NCI-H146 treated with DMSO at 0.1 percent for 48 hours (cell line): ENCODE data around the gene FBXO28.

Source experiments
- DNase-seq: peaks from one replicate; lab custom pipeline; 2025; ENCODE audit not compliant: unreplicated experiment; lab: John Stamatoyannopoulos, UW

Gene FBXO28

GRCh38 chr1:224149709-224150108, 35.8 kb downstream of the FBXO28 start:
- no peak for DNase-seq

DNA sequence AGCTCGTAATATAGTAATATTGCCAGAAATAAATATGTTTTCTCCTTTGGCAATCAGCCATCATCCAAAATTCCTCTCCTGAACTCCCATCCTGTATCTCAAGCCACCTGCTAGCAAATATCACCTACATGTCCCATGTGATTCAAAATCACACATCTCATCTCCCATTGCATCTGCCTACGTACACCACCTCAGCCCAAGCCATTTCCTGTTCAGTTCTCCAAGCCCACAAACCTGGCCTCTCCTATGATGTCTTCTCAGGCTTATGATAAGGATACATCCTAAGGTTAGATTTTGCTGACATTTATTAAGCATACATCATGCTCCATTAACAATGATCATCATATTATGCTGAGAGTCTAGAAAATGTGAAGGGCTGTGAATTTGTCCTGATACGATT, 37.2 kb downstream of the FBXO28 start:
- DNase-seq, result no peak

- DNase-seq, result no peak
Measured at GRCh38 chr1:224157316-224157715, 43.4 kb downstream of the FBXO28 start.

DNA sequence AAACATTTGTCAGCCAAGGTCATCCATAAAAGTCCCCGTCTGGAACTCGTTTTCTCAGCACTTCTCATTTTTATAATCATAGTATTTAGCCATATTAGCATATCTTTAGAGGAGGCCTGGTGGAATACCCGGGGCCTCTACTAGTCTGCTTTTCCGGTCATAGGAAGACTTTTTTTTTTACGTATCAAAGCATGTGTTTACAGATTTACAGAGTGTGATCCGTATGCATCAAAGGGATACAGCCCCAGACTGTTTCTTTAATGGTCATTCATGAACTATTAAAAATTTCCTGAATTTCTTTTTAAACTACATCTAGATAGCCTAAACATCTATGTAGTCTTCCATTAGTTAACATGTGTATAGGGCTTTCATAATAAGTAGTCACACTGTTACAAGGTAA, 45.6 kb downstream of the FBXO28 start:
- no peak for DNase-seq

- DNase-seq, result no peak
Measured at GRCh38 chr1:224160171-224160682, 46.3 kb downstream of the FBXO28 start.

DNA sequence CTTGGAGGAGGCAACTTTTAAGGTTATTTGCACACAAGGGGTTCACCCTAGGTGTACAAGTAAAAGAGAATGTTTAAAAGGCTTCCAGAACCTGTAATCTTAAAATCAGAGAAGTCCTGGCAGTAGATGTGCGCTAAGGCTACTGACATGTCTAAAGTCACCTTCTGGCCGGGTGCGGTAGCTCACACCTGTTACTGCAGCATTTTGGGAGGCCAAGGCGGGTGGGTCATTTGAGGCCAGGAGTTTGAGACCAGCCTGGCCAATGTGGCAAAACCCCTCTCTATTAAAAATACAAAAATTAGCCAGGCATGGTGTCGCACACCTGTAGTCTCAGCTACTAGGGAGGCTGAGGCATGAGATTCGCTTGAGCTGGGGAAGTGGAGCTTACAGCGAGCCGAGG, 48.9 kb downstream of the FBXO28 start:
- DNase-seq, result no peak

- DNase-seq, result no peak
Measured at GRCh38 chr1:224163311-224163710, 49.4 kb downstream of the FBXO28 start.

DNA sequence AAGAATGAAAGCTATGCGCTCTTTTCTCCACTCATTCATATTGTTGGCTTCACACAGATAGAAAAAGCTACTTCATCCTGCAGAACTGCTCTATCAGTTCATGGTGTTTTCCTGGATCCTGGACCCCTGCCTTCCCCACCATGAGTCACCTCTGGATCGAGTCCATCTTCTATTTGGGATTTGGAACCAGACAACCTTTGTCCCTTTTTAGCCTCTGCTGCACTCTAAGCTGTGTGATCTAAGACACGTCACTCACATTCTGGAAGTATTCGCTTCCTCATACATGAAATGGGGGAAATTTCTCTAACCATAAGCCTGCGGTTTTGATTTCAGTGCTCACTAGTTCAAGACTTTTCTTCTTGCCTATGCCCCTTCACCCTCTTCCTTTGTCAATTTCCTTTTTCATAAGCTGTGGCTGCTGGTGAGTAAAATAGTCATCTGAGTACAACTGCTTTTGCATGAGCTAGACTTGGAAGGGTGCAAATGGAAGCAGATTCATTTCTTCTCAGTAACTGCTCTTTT, 55.0 kb downstream of the FBXO28 start:
- DNase-seq, result no peak

GRCh38 chr1:224169718-224170270, 55.9 kb downstream of the FBXO28 start:
- no peak for DNase-seq

DNA sequence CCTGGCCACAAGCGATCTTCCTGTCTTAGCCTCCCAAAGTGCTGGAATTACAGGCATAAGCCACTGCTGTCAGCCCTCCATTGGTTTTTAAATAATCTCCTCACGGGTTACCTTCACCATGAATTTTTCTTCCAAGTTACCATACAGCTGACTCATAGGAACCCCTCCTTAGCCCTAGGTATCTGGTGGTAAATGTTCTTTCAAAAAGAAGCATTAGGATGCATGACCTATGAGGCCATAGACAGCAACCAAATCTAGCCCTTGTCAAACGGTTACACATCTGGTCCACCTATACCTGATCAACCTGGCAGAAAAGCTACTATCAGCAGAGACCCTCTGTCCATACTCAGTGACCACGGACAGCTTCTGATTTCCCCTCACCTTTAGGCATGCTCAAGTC, 56.4 kb downstream of the FBXO28 start:
- DNase-seq, result no peak

- no peak for DNase-seq
Measured at GRCh38 chr1:224170748-224171478, 57.0 kb downstream of the FBXO28 start.

DNA sequence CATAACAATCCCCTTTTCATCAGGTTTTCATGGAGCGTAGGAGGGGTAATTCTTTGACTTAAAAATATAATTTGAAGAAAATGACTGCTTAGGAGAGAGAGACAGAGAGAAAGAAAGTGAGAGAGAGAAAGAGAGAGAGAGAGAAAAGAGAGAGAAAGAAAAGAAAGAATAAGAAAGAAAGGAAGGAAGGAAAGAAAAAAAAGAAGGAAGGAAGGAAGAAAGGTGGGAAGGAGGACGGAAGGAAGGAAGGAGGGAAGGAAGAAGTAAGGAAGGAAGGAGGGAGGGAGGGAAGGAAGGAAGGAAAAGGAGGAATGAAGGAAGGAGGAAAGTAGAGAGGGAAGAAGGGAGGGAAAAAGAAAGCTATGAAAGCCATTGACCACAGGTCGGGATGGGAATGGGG, 58.3 kb downstream of the FBXO28 start:
- DNase-seq, result no peak

DNA sequence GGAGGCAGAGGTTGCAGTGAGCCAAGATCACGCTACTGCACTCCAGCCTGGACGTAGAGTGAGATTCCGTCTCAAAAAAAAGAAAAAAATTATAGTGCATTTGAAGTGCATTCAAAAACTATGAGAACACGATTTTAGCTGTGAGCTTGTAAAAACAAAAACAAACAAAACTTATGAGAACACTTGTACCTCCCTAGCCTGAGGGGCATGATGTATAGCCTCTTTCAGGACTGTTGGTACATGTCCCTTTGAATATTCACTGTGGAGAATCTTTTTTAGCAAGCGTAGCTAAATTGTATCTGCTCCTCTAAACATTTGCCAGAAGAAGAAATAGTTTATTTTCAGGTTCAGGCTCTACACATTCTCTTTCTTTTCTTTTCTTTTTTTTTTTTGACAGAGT, 59.6 kb downstream of the FBXO28 start:
- no peak for DNase-seq

- no peak for DNase-seq
Measured at GRCh38 chr1:224175617-224176016, 61.7 kb downstream of the FBXO28 start.

- DNase-seq, result no peak
Measured at GRCh38 chr1:224177356-224177999, 63.6 kb downstream of the FBXO28 start.

- DNase-seq, result no peak
Measured at GRCh38 chr1:224178894-224179293, 65.0 kb downstream of the FBXO28 start.

- DNase-seq, result no peak
Measured at GRCh38 chr1:224180783-224181452, 67.0 kb downstream of the FBXO28 start.

- no peak for DNase-seq
Measured at GRCh38 chr1:224181453-224181810, 67.5 kb downstream of the FBXO28 start.

GRCh38 chr1:224182057-224182865, 68.3 kb downstream of the FBXO28 start:
- peak; percentile 73 for DNase-seq

DNA sequence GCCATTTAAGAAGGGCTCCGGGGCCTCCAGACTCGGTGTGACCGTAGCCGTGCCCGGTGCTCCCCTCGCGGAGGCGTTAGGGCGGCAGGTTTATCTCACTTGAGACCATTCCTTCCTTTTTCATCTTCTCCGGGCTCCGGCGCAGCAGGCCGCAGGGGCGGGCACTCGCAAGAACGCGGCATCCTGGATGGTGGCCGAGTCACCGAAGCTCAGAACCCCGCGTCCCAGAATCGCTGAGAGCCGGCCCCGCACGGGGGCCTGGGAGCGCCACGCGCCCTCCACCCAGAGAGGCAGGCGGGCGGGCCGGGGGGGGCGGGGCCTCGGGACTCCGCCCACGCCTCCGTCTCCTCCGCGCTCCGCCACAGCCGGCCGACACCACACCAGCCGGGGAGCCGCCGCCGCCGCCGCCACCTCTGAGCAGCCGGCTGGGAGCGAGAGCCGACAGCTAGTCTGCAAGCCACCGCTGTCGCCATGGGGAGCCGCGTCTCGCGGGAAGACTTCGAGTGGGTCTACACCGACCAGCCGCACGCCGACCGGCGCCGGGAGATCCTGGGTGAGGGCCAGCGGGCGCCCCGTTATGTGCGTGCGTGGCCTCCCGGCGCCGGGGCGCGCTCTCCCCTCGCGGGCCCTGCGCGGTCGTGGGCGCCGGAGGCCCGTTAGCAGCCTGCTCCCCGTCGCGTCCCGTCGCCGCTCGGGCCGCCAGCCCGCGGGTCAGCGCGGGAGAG, 69.1 kb downstream of the FBXO28 start, which contains the start of gene DEGS1:
Gene DEGS1, plus strand, starts transcription at position 375 of the 725 bp plus-strand sequence. Its CDS starts 97 bp downstream, at position 472.
- peak; percentile 83 for DNase-seq
